CD4-positive, alpha-beta memory T cell (primary cell): ENCODE results near the gene XRCC4. TPM values are rescaled to one million over a fixed set of nuclear protein-coding genes. Genes with fewer than 3 reads are reported as not detected.

Experiments used
- CTCF ChIA-PET: fragments of 350-600 bp; sonication (Branson Sonifier 250); formaldehyde crosslinking; loops from one replicate; lab custom pipeline; 2021; ENCODE audit warnings: inconsistent platforms; ENCODE audit not compliant: partially characterized antibody; lab: Charles Lee
- POLR2A ChIA-PET: fragments of 350-600 bp; sonication (Branson Sonifier 250); formaldehyde crosslinking; loops from one replicate; lab custom pipeline; 2021; ENCODE audit not compliant: partially characterized antibody; lab: Charles Lee
- DNase-seq, 5 donors: peaks; one replicate each; pipeline versions ENCODE4 v3.0.0 to v3.0.0-alpha.2; 2020 to 2022; ENCODE audit warnings: mixed read lengths in 1 of 5
- H3K27ac ChIP-seq: one replicate; pipeline ENCODE4 v1.7.0; 2013; ENCODE audit warnings: low read depth, low read length
- H3K27me3 ChIP-seq: 2 replicates; pipeline ENCODE4 v1.7.0; 2013; ENCODE audit warnings: mild to moderate bottlenecking, low read length, moderate library complexity; ENCODE audit not compliant: insufficient read depth
- H3K36me3 ChIP-seq: 2 replicates; pipeline ENCODE4 v1.7.0; 2013; ENCODE audit warnings: mild to moderate bottlenecking, low read length, moderate library complexity; ENCODE audit not compliant: insufficient read depth
- H3K4me1 ChIP-seq: 2 replicates; pipeline ENCODE4 v1.7.0; 2013; ENCODE audit warnings: mild to moderate bottlenecking, low read length, moderate library complexity; ENCODE audit not compliant: insufficient read depth
- H3K4me3 ChIP-seq, 2 donors: one replicate each; pipeline ENCODE4 v1.7.0; 2013; ENCODE audit warnings: low read length in 2 of 2, mild to moderate bottlenecking in 1 of 2
- H3K9me3 ChIP-seq, 2 donors: one replicate each; pipeline ENCODE4 v1.7.0; 2013; ENCODE audit warnings: low read length in 2 of 2, control low read depth in 1 of 2; ENCODE audit not compliant: control insufficient read depth in 1 of 2
- H3K27ac Mint-ChIP-seq, 7 donors: one replicate each; pipeline ENCODE4 v1.8.0; 2020 to 2021; ENCODE audit warnings: mixed read lengths in 7 of 7, mild to moderate bottlenecking in 6 of 7, inconsistent platforms in 3 of 7, moderate library complexity in 3 of 7
- H3K27me3 Mint-ChIP-seq, 2 donors: one replicate each; pipeline ENCODE4 v1.8.0; 2020 to 2021; ENCODE audit warnings: mixed read lengths in 2 of 2
- H3K36me3 Mint-ChIP-seq, 2 donors: one replicate each; pipeline ENCODE4 v1.8.0; 2020 to 2021; ENCODE audit warnings: mixed read lengths in 2 of 2, inconsistent platforms in 1 of 2, mild to moderate bottlenecking in 1 of 2
- H3K4me1 Mint-ChIP-seq, 4 donors: one replicate each; pipeline ENCODE4 v1.8.0; 2020 to 2021; ENCODE audit warnings: mixed read lengths in 4 of 4, mild to moderate bottlenecking in 1 of 4
- H3K4me3 Mint-ChIP-seq, 8 donors: one replicate each; pipeline ENCODE4 v1.8.0; 2020 to 2021; ENCODE audit warnings: mixed read lengths in 8 of 8, mild to moderate bottlenecking in 7 of 8, moderate library complexity in 6 of 8, inconsistent platforms in 3 of 8
- H3K9me3 Mint-ChIP-seq, 8 donors: one replicate each; pipeline ENCODE4 v1.8.0; 2020 to 2021; ENCODE audit warnings: mixed read lengths in 8 of 8, mild to moderate bottlenecking in 5 of 8, inconsistent platforms in 3 of 8, moderate library complexity in 1 of 8
- intact Hi-C: fragments of 100-400 bp; cut with micrococcal nuclease; formaldehyde crosslinking; loops from one replicate; pipeline ENCODE4 v1.15.1; 2023
- polyA plus RNA-seq, 2 donors: library from polyadenylated mRNA; unstranded; fragments of 300-500 nt; fragmentation: Illumina TruSeq; gene quantifications; one replicate each; pipeline ENCODE4 v1.2.3, GENCODE V29; 2021
- total RNA-seq, 2 experiments: library from RNA; stranded (reverse); gene quantifications; one replicate each; pipeline ENCODE4 v1.2.3, GENCODE V29; 2021

The XRCC4 gene
- total RNA-seq (1 to 10 TPM; 4.1 to 4.2 TPM), polyA plus RNA-seq (1 to 10 TPM; 7.2 to 9.8 TPM)

- CTCF ChIA-PET: interaction anchor here (1.2 kb wide), 1 partner anchor 12 kb away, joined by 3 read pairs; no protein-coding TSS in a partner anchor
Observed at GRCh38 chr5:83076742-83077661, at the start of gene XRCC4, which contains the start of gene TMEM167A. TSS of gene XRCC4 (plus strand) at chr5:83077547. CDS start at chr5:83104920, 27,373 bp downstream. TSS of gene TMEM167A (minus strand) at chr5:83077394. CDS start at chr5:83077323, 71 bp downstream.

GRCh38 chr5:83029912-83030311 lies 47.4 kb upstream of the XRCC4 start:
- Histone ChIP-seq H3K4me1 (no peaks in the 10 kb centered on the region), H3K36me3 (no peaks in the 10 kb centered on the region), H3K27ac (no peak overlapping the region), H3K9me3 (no peaks in the 10 kb centered on the region), H3K27me3 (no peaks in the 10 kb centered on the region), H3K4me3 (no peak overlapping the region)
- H3K4me1 Mint-ChIP-seq: peaks cover 0 to 1% (median 0%) of the 10 kb centered on the region in 4 donors
- no peak for DNase-seq
- no peaks in the 10 kb centered on the region for H3K36me3 Mint-ChIP-seq
- ChIA-PET CTCF (no interaction called here), POLR2A (no interaction called here)
- peaks cover 0 to 3% (median 0%) of the 10 kb centered on the region in 8 donors for H3K9me3 Mint-ChIP-seq
- H3K27ac Mint-ChIP-seq: peak overlapping the region in 1 of 7 donors; percentile 30
- intact Hi-C loops: no loop called here
- H3K4me3 Mint-ChIP-seq: no peak overlapping the region
- no peaks in the 10 kb centered on the region for H3K27me3 Mint-ChIP-seq

More at GRCh38 chr5:83076742-83077661, at the start of gene XRCC4, which contains the start of gene TMEM167A:
- POLR2A ChIA-PET: interaction anchor here (0.8 to 2.4 kb wide), 8 partner anchors 11 to 1326 kb away, joined by 3 to 9 read pairs (median 4); partner anchors contain the start of genes RPS23 and SSBP2
- peaks cover 53% of the 10 kb centered on the region for H3K4me1 ChIP-seq
- peak within 1 kb of the TSS; percentile 85 for H3K27ac ChIP-seq
- Mint-ChIP-seq H3K27me3 (no peaks in the 10 kb centered on the region), H3K4me3 (peak within 1 kb of the TSS; percentile 95 to 99 (median 98)), H3K9me3 (peaks cover 0 to 3% (median 0%) of the 10 kb centered on the region in 8 donors), H3K36me3 (peaks cover 15 to 24% of the 10 kb centered on the region in 2 donors), H3K27ac (peak within 1 kb of the TSS; percentile 91 to 99 (median 98)), H3K4me1 (peaks cover 40 to 67% (median 53%) of the 10 kb centered on the region in 4 donors)
- no peaks in the 10 kb centered on the region for H3K9me3 ChIP-seq
- intact Hi-C loops: loop anchor here (1.0 to 5.0 kb wide), 7 partner anchors 15 to 1326 kb away; partner anchors contain the start of genes ATG10, RPS23 and SSBP2
- H3K27me3 ChIP-seq: no peaks in the 10 kb centered on the region
- no peaks in the 10 kb centered on the region for H3K36me3 ChIP-seq
- peak within 1 kb of the TSS; percentile 82 to 94 for H3K4me3 ChIP-seq
- DNase-seq: peak; percentile 92 to 98 (median 95)

- peaks cover 0 to 1% (median 0%) of the 10 kb centered on the region in 4 donors for H3K4me1 Mint-ChIP-seq
- H3K36me3 ChIP-seq: no peaks in the 10 kb centered on the region
- POLR2A ChIA-PET: no interaction called here
- no peaks in the 10 kb centered on the region for H3K27me3 Mint-ChIP-seq
- H3K36me3 Mint-ChIP-seq: no peaks in the 10 kb centered on the region
- H3K27ac ChIP-seq: no peak overlapping the region
- no peaks in the 10 kb centered on the region for H3K27me3 ChIP-seq
- H3K27ac Mint-ChIP-seq: no peak overlapping the region
- peaks cover 0 to 3% (median 0%) of the 10 kb centered on the region in 8 donors for H3K9me3 Mint-ChIP-seq
- no peak for DNase-seq
- no peaks in the 10 kb centered on the region for H3K4me1 ChIP-seq
- H3K4me3 Mint-ChIP-seq: no peak overlapping the region
- CTCF ChIA-PET: no interaction called here
- H3K9me3 ChIP-seq: no peaks in the 10 kb centered on the region
- intact Hi-C loops: no loop called here
- H3K4me3 ChIP-seq: no peak overlapping the region
Observed at GRCh38 chr5:83031381-83031780, 46.0 kb upstream of the XRCC4 start.

GRCh38 chr5:83034036-83034435 lies 43.3 kb upstream of the XRCC4 start:
- H3K27me3 Mint-ChIP-seq: no peaks in the 10 kb centered on the region
- no peaks in the 10 kb centered on the region for H3K27me3 ChIP-seq
- no peaks in the 10 kb centered on the region for H3K4me1 ChIP-seq
- H3K27ac ChIP-seq: no peak overlapping the region
- H3K27ac Mint-ChIP-seq: no peak overlapping the region
- DNase-seq: no peak
- POLR2A ChIA-PET: no interaction called here
- no peaks in the 10 kb centered on the region for H3K36me3 Mint-ChIP-seq
- CTCF ChIA-PET: no interaction called here
- H3K4me3 ChIP-seq: no peak overlapping the region
- intact Hi-C loops: no loop called here
- H3K9me3 ChIP-seq: no peaks in the 10 kb centered on the region
- H3K36me3 ChIP-seq: no peaks in the 10 kb centered on the region
- no peak overlapping the region for H3K4me3 Mint-ChIP-seq
- H3K9me3 Mint-ChIP-seq: peaks cover 0 to 3% (median 0%) of the 10 kb centered on the region in 8 donors
- H3K4me1 Mint-ChIP-seq: peaks cover 0 to 4% (median under 1%) of the 10 kb centered on the region in 4 donors

GRCh38 chr5:83034528-83035207 lies 42.7 kb upstream of the XRCC4 start:
- H3K36me3 Mint-ChIP-seq: no peaks in the 10 kb centered on the region
- DNase-seq: no peak
- CTCF ChIA-PET: no interaction called here
- Histone ChIP-seq H3K27me3 (no peaks in the 10 kb centered on the region), H3K27ac (no peak overlapping the region), H3K4me1 (no peaks in the 10 kb centered on the region), H3K4me3 (no peak overlapping the region), H3K9me3 (no peaks in the 10 kb centered on the region), H3K36me3 (no peaks in the 10 kb centered on the region)
- H3K4me1 Mint-ChIP-seq: peaks cover 0 to 4% (median under 1%) of the 10 kb centered on the region in 4 donors
- no peak overlapping the region for H3K27ac Mint-ChIP-seq
- intact Hi-C loops: no loop called here
- no peak overlapping the region for H3K4me3 Mint-ChIP-seq
- POLR2A ChIA-PET: no interaction called here
- H3K9me3 Mint-ChIP-seq: peaks cover 0 to 3% (median 0%) of the 10 kb centered on the region in 8 donors
- no peaks in the 10 kb centered on the region for H3K27me3 Mint-ChIP-seq

- ChIA-PET CTCF (no interaction called here), POLR2A (no interaction called here)
- Histone ChIP-seq H3K4me3 (no peak overlapping the region), H3K27me3 (no peaks in the 10 kb centered on the region), H3K27ac (no peak overlapping the region), H3K9me3 (no peaks in the 10 kb centered on the region), H3K4me1 (no peaks in the 10 kb centered on the region), H3K36me3 (no peaks in the 10 kb centered on the region)
- Mint-ChIP-seq H3K27ac (peak overlapping the region in 1 of 7 donors; percentile 23), H3K36me3 (no peaks in the 10 kb centered on the region), H3K27me3 (no peaks in the 10 kb centered on the region), H3K4me1 (peaks cover 0 to 4% (median under 1%) of the 10 kb centered on the region in 4 donors), H3K9me3 (peaks cover 0 to 3% (median 0%) of the 10 kb centered on the region in 8 donors), H3K4me3 (no peak overlapping the region)
- no peak for DNase-seq
- intact Hi-C loops: no loop called here
Observed at GRCh38 chr5:83035373-83036100, 41.8 kb upstream of the XRCC4 start.
